HEK293 (cell line): ENCODE measurements around the gene CTSD.

Experiments
- CTCF ChIA-PET: fragments of 350-600 bp; formaldehyde crosslinking; extraction: SDS; loops from one replicate; lab custom pipeline; 2021; ENCODE audit warnings: antibody characterized with exemption; lab: Yijun Ruan, JAX
- POLR2A ChIA-PET: fragments of 300-600 bp; formaldehyde crosslinking; extraction: SDS; loops from one replicate; lab custom pipeline; 2020; ENCODE audit warnings: antibody characterized with exemption, inconsistent platforms; lab: Yijun Ruan, JAX
- H3K27ac ChIP-seq: fragments of 200-500 bp; sonication (Bioruptor generic); 2 replicates; pipeline ENCODE4 v1.5.1; 2014; ENCODE audit warnings: low read depth, low read length, control low read depth, inconsistent platforms; ENCODE audit errors: extremely low read depth
- H3K36me3 ChIP-seq, 2 experiments: fragments of 200-500 bp in 1 of 2; sonication (Bioruptor generic) in 1 of 2; 1 replicate in 1 of 2; 2 replicates in 1 of 2; pipeline ENCODE4 v1.5.1; 2014 to 2017; ENCODE audit warnings: inconsistent platforms in 2 of 2, low read length in 2 of 2; ENCODE audit not compliant: control insufficient read depth in 2 of 2, insufficient read depth in 1 of 2
- H3K4me1 ChIP-seq: fragments of 200-500 bp; sonication (Bioruptor generic); 2 replicates; pipeline ENCODE4 v1.5.1; 2014; ENCODE audit warnings: mild to moderate bottlenecking, low read length, inconsistent platforms; ENCODE audit not compliant: control insufficient read depth, insufficient read depth
- H3K4me3 ChIP-seq: 2 replicates; pipeline ENCODE4 v1.5.1; 2011; ENCODE audit warnings: low read depth, mild to moderate bottlenecking, control low read depth, low read length, moderate library complexity
- H3K9me3 ChIP-seq: fragments of 200-500 bp; sonication (Bioruptor generic); 2 replicates; pipeline ENCODE4 v1.5.1; 2014; ENCODE audit warnings: low read depth, low read length, inconsistent platforms; ENCODE audit not compliant: control insufficient read depth, insufficient read depth
- GLI2 ChIP-seq: fragments of 450-650 bp; formaldehyde crosslinking; IDR thresholded peaks from 2 replicates; pipeline ENCODE4; 2017; ENCODE audit warnings: missing biosample characterization, missing genetic modification characterization, low read depth, borderline replicate concordance
- KLF10 ChIP-seq: fragments of 450-650 bp; IDR thresholded peaks from 2 replicates; pipeline ENCODE4 v1.5.1; 2018; ENCODE audit warnings: missing biosample characterization, mild to moderate bottlenecking, missing genetic modification characterization
- MEIS1 ChIP-seq: sonication (generic); formaldehyde crosslinking; IDR thresholded peaks from 2 replicates; pipeline ENCODE4 v1.8.1; 2022; ENCODE audit warnings: missing genetic modification reagents, mild to moderate bottlenecking, borderline replicate concordance
- SCRT1 ChIP-seq: fragments of 450-650 bp; formaldehyde crosslinking; IDR thresholded peaks from 2 replicates; pipeline ENCODE4 v1.5.1; 2016; ENCODE audit warnings: missing biosample characterization, missing genetic modification characterization, borderline replicate concordance
- ZBTB20 ChIP-seq: fragments of 450-650 bp; formaldehyde crosslinking; IDR thresholded peaks from 2 replicates; pipeline ENCODE4 v1.5.1; 2016; ENCODE audit warnings: missing biosample characterization, missing genetic modification characterization
- ZBTB48 ChIP-seq: fragments of 450-650 bp; formaldehyde crosslinking; IDR thresholded peaks from 2 replicates; pipeline ENCODE4 v1.5.1; 2016; ENCODE audit warnings: missing biosample characterization, missing genetic modification characterization
- ZFP41 ChIP-seq: fragments of 450-650 bp; formaldehyde crosslinking; IDR thresholded peaks from 2 replicates; pipeline ENCODE4 v1.5.1; 2016; ENCODE audit warnings: missing biosample characterization, missing genetic modification characterization, borderline replicate concordance
- ZNF280C ChIP-seq: fragments of 450-650 bp; formaldehyde crosslinking; IDR thresholded peaks from 2 replicates; pipeline ENCODE4 v1.5.1; 2016; ENCODE audit warnings: missing biosample characterization, missing genetic modification characterization
- ZNF311 ChIP-seq: fragments of 450-650 bp; formaldehyde crosslinking; IDR thresholded peaks from 2 replicates; pipeline ENCODE4 v1.5.1; 2017; ENCODE audit warnings: missing biosample characterization, missing genetic modification characterization, borderline replicate concordance
- ZNF341 ChIP-seq: fragments of 450-650 bp; formaldehyde crosslinking; IDR thresholded peaks from 2 replicates; pipeline ENCODE4; 2016; ENCODE audit warnings: low read depth, missing biosample characterization, missing genetic modification characterization
- ZNF394 ChIP-seq: fragments of 450-650 bp; formaldehyde crosslinking; IDR thresholded peaks from 2 replicates; pipeline ENCODE4 v1.5.1; 2016; ENCODE audit warnings: missing biosample characterization, missing genetic modification characterization, mild to moderate bottlenecking, moderate library complexity, borderline replicate concordance
- ZNF404 ChIP-seq: fragments of 450-650 bp; formaldehyde crosslinking; IDR thresholded peaks from 2 replicates; pipeline ENCODE4 v1.5.1; 2017; ENCODE audit warnings: missing biosample characterization, missing genetic modification characterization
- ZNF416 ChIP-seq: fragments of 450-650 bp; formaldehyde crosslinking; IDR thresholded peaks from 2 replicates; pipeline ENCODE4 v1.5.1; 2016; ENCODE audit warnings: missing biosample characterization, missing genetic modification characterization
- ZNF426 ChIP-seq: fragments of 450-650 bp; formaldehyde crosslinking; IDR thresholded peaks from 2 replicates; pipeline ENCODE4 v1.5.1; 2017; ENCODE audit warnings: missing biosample characterization, missing genetic modification characterization, mild to moderate bottlenecking, inconsistent platforms, moderate library complexity
- ZNF501 ChIP-seq: fragments of 450-650 bp; formaldehyde crosslinking; IDR thresholded peaks from 2 replicates; pipeline ENCODE4 v1.5.1; 2016; ENCODE audit warnings: missing biosample characterization, missing genetic modification characterization
- ZNF514 ChIP-seq: fragments of 450-650 bp; formaldehyde crosslinking; IDR thresholded peaks from 2 replicates; pipeline ENCODE4 v1.5.1; 2016; ENCODE audit warnings: missing biosample characterization, missing genetic modification characterization
- ZNF561 ChIP-seq: fragments of 450-650 bp; IDR thresholded peaks from 2 replicates; pipeline ENCODE4 v1.5.1; 2018; ENCODE audit warnings: missing biosample characterization, missing genetic modification characterization, borderline replicate concordance
- ZNF624 ChIP-seq: fragments of 450-650 bp; formaldehyde crosslinking; IDR thresholded peaks from 2 replicates; pipeline ENCODE4 v1.5.1; 2017; ENCODE audit warnings: missing biosample characterization, missing genetic modification characterization
- ZNF670 ChIP-seq: fragments of 450-650 bp; formaldehyde crosslinking; IDR thresholded peaks from 2 replicates; pipeline ENCODE4 v1.5.1; 2016; ENCODE audit warnings: missing biosample characterization, missing genetic modification characterization, low read depth
- ZNF704 ChIP-seq: fragments of 450-650 bp; formaldehyde crosslinking; IDR thresholded peaks from 2 replicates; pipeline ENCODE4 v1.5.1; 2016; ENCODE audit warnings: missing biosample characterization, missing genetic modification characterization
- ZNF843 ChIP-seq: fragments of 450-650 bp; formaldehyde crosslinking; IDR thresholded peaks from 2 replicates; pipeline ENCODE4 v1.5.1; 2016; ENCODE audit warnings: missing biosample characterization, missing genetic modification characterization
- ZSCAN16 ChIP-seq: fragments of 450-650 bp; formaldehyde crosslinking; IDR thresholded peaks from 2 replicates; pipeline ENCODE4 v1.5.1; 2016; ENCODE audit warnings: missing biosample characterization, missing genetic modification characterization
- TF ChIP-seq, protein P1 (sequence below): fragments of 450-650 bp; formaldehyde crosslinking; IDR thresholded peaks from 2 replicates; pipeline ENCODE4 v1.5.1; 2017; ENCODE audit warnings: missing biosample characterization, missing genetic modification characterization

Gene CTSD

GRCh38 chr11:1761857-1762536 is 1.7 kb downstream of the CTSD start:
- no peak overlapping the region for H3K4me3 ChIP-seq
- POLR2A ChIA-PET, result interaction anchor here (0.7 to 0.8 kb wide), 2 partner anchors 12 to 16 kb away, joined by 3 read pairs; no protein-coding TSS in a partner anchor
- H3K4me1 ChIP-seq, result no peaks in the 10 kb centered on the region; the same call in 1 of the 2 replicates
- H3K36me3 ChIP-seq, result peaks cover 0 to 50% of the 10 kb centered on the region in 2 experiments; a peak in 1 of 3 replicates
- no peak overlapping the region for H3K27ac ChIP-seq
- TF ChIP-seq GLI2 (tag by site-specific recombination) (no peak), ZNF341 (tag by site-specific recombination) (no peak), ZNF704 (tag by site-specific recombination) (no peak), ZNF670 (tag by site-specific recombination) (no peak), SCRT1 (tag by site-specific recombination) (no peak), ZNF311 (tag by site-specific recombination) (no peak), KLF10 (tag by site-specific recombination) (no peak)
- no peaks in the 10 kb centered on the region for H3K9me3 ChIP-seq
- CTCF ChIA-PET, result interaction anchor here (0.7 to 1.2 kb wide), 2 partner anchors 56 to 68 kb away, joined by 4 read pairs; no protein-coding TSS in a partner anchor

GRCh38 chr11:1761110-1761856 is 2.4 kb downstream of the CTSD start:
- Histone ChIP-seq H3K4me1 (no peaks in the 10 kb centered on the region; the same call in 1 of the 2 replicates), H3K4me3 (no peak overlapping the region), H3K27ac (no peak overlapping the region)
- POLR2A ChIA-PET, result no interaction called here
- TF ChIP-seq ZNF280C (tag by site-specific recombination) (no peak), ZNF426 (tag by site-specific recombination) (no peak), ZNF394 (tag by site-specific recombination) (no peak), ZBTB48 (tag by site-specific recombination) (no peak), ZNF561 (tag by site-specific recombination) (no peak), ZBTB20 (no peak), ZNF501 (tag by site-specific recombination) (no peak), ZNF624 (tag by site-specific recombination) (no peak), ZSCAN16 (tag by site-specific recombination) (no peak), ZNF416 (tag by site-specific recombination) (no peak), ZNF404 (tag by site-specific recombination) (no peak), ZNF514 (tag by site-specific recombination) (no peak), ZFP41 (tag by site-specific recombination) (no peak), ZNF843 (no peak), MEIS1 (CRISPR knock-in tag) (no peak)
- TF ChIP-seq, protein P1, sequence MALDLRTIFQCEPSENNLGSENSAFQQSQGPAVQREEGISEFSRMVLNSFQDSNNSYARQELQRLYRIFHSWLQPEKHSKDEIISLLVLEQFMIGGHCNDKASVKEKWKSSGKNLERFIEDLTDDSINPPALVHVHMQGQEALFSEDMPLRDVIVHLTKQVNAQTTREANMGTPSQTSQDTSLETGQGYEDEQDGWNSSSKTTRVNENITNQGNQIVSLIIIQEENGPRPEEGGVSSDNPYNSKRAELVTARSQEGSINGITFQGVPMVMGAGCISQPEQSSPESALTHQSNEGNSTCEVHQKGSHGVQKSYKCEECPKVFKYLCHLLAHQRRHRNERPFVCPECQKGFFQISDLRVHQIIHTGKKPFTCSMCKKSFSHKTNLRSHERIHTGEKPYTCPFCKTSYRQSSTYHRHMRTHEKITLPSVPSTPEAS (tag by site-specific recombination), result no peak
- TF ChIP-seq, all 188 proteins: peak for 0
- H3K36me3 ChIP-seq, result peaks cover 0 to 57% of the 10 kb centered on the region in 2 experiments; a peak in 1 of 3 replicates
- CTCF ChIA-PET, result interaction anchor here (1.2 kb wide), 1 partner anchor 68 kb away, joined by 4 read pairs; no protein-coding TSS in a partner anchor
- H3K9me3 ChIP-seq, result no peaks in the 10 kb centered on the region
